ENCODE results near the gene GLRX.
"Not testable (repeated sequence)": the region's sequence is repeated elsewhere in the genome, so short reads cannot be mapped to it uniquely, and the experiment has no call there.

The GLRX gene

GRCh38 chr5:95832664-95833063 is 10.1 kb upstream of the GLRX start:
- in situ Hi-C loops (cut with HindIII; ENCODE audit: low sequenced_read_pairs) = loop anchor here (25.0 kb wide), 1 partner anchor 170 kb away; no protein-coding TSS in a partner anchor

GRCh38 chr5:95830226-95830625 is 7.7 kb upstream of the GLRX start:
- in situ Hi-C loops (cut with HindIII; ENCODE audit: low sequenced_read_pairs) = loop anchor here (25.0 kb wide), 1 partner anchor 168 kb away; no protein-coding TSS in a partner anchor

- in situ Hi-C loops (cut with HindIII; ENCODE audit: low sequenced_read_pairs) = loop anchor here (25.0 kb wide), 1 partner anchor 166 kb away; no protein-coding TSS in a partner anchor
These were observed 5.3 kb upstream of the GLRX start for GRCh38 chr5:95827892-95828246.

- in situ Hi-C loops (cut with HindIII; ENCODE audit: low sequenced_read_pairs) = loop anchor here (25.0 kb wide), 1 partner anchor 165 kb away; no protein-coding TSS in a partner anchor
These were observed 4.7 kb upstream of the GLRX start for GRCh38 chr5:95826949-95827891.

- in situ Hi-C loops (cut with HindIII; ENCODE audit: low sequenced_read_pairs) = loop anchor here (25.0 kb wide), 1 partner anchor 163 kb away; no protein-coding TSS in a partner anchor
These were observed 3.0 kb upstream of the GLRX start for GRCh38 chr5:95825495-95825894.

- in situ Hi-C loops (cut with HindIII; ENCODE audit: low sequenced_read_pairs) = loop anchor here (25.0 kb wide), 1 partner anchor 162 kb away; no protein-coding TSS in a partner anchor
These were observed 2.2 kb upstream of the GLRX start for GRCh38 chr5:95824747-95825146.

GRCh38 chr5:95823738-95824609 is 1.4 kb upstream of the GLRX start:
- in situ Hi-C loops (cut with HindIII; ENCODE audit: low sequenced_read_pairs) = no loop called here

- in situ Hi-C loops (cut with HindIII; ENCODE audit: low sequenced_read_pairs) = no loop called here
These were observed 752 bp upstream of the GLRX start for GRCh38 chr5:95823218-95823737.

- in situ Hi-C loops (cut with HindIII; ENCODE audit: low sequenced_read_pairs) = no loop called here
These were observed 434 bp downstream of the GLRX start for GRCh38 chr5:95822043-95822541.

- in situ Hi-C loops (cut with HindIII; ENCODE audit: low sequenced_read_pairs) = no loop called here
These were observed 1.2 kb downstream of the GLRX start for GRCh38 chr5:95821110-95822021.

- in situ Hi-C loops (cut with HindIII; ENCODE audit: low sequenced_read_pairs) = loop anchor here (5.0 kb wide), 1 partner anchor 106 kb away; no protein-coding TSS in a partner anchor
These were observed 4.1 kb downstream of the GLRX start for GRCh38 chr5:95818181-95819147.

- in situ Hi-C loops (cut with HindIII; ENCODE audit: low sequenced_read_pairs) = loop anchor here (5.0 kb wide), 1 partner anchor 105 kb away; no protein-coding TSS in a partner anchor
These were observed 5.1 kb downstream of the GLRX start for GRCh38 chr5:95817430-95817829.

- in situ Hi-C loops (cut with HindIII; ENCODE audit: low sequenced_read_pairs) = loop anchor here (5.0 kb wide), 1 partner anchor 104 kb away; no protein-coding TSS in a partner anchor
These were observed 5.8 kb downstream of the GLRX start for GRCh38 chr5:95816776-95817175.

- in situ Hi-C loops (cut with HindIII; ENCODE audit: low sequenced_read_pairs) = loop anchor here (5.0 kb wide), 1 partner anchor 104 kb away; no protein-coding TSS in a partner anchor
These were observed 6.2 kb downstream of the GLRX start for GRCh38 chr5:95816341-95816740.

GRCh38 chr5:95815155-95815729 is 7.3 kb downstream of the GLRX start:
- in situ Hi-C loops (cut with HindIII; ENCODE audit: low sequenced_read_pairs) = loop anchor here (5.0 kb wide), 1 partner anchor 103 kb away; no protein-coding TSS in a partner anchor

- in situ Hi-C loops (cut with HindIII; ENCODE audit: low sequenced_read_pairs) = not testable (repeated sequence)
These were observed 9.5 kb downstream of the GLRX start for GRCh38 chr5:95813035-95813434.

GRCh38 chr5:95812074-95812471 is 10.5 kb downstream of the GLRX start:
- in situ Hi-C loops (cut with HindIII; ENCODE audit: low sequenced_read_pairs) = no loop called here
